K562 (cell line): ENCODE measurements around the gene SEC61A1. TPM values are rescaled to one million over a fixed set of nuclear protein-coding genes. Genes with fewer than 3 reads are reported as not detected.
A peak's percentile ranks its signal among the peaks of the same experiment; 100 is the strongest.

ENCODE experiments used
- ATAC-seq: fragments of 200-7000 bp; cut with Tn5 transposase; 3 replicates; pipeline ENCODE4 v1.9.1; 2020; ENCODE audit warnings: moderate library complexity
- BruUV-seq: library from RNA; stranded (reverse); fragments of 400-500 nt; replicated peaks from 2 replicates; lab custom pipeline; 2021; lab: Mats Ljungman, UMichigan
- CTCF ChIA-PET: fragments of 300-600 bp; formaldehyde crosslinking; extraction: SDS; loops from one replicate; lab custom pipeline; 2021; ENCODE audit warnings: low intra/inter-chr PET ratio; lab: Yijun Ruan, JAX
- POLR2A ChIA-PET: fragments of 300-600, 350-650 bp; sonication (Branson Sonifier 250); formaldehyde crosslinking; extraction: SDS; loops from one replicate; lab custom pipeline; 2021; ENCODE audit warnings: antibody characterized with exemption, inconsistent platforms; lab: Yijun Ruan, JAX
- DNase-seq, 4 experiments: peaks; one replicate each; pipeline versions ENCODE4 v3.0.0 to v3.0.0-alpha.2; 2011 to 2018; ENCODE audit warnings: low spot score in 3 of 4, mixed read lengths in 3 of 4; ENCODE audit errors: extremely low read depth in 1 of 4
- FAIRE-seq: peaks from 2 replicates; lab custom pipeline; 2011; peaks lifted over from hg19 to GRCh38; lab: Jason Lieb, UNC
- H2AFZ ChIP-seq: 2 replicates; pipeline ENCODE4 v1.6.0; 2011; ENCODE audit warnings: low read depth, low read length, control low read depth, inconsistent platforms
- H3K27ac ChIP-seq: fragments of 200-600 bp; 3 replicates; pipeline ENCODE4 v1.8.0; 2011; ENCODE audit warnings: low read depth, mild to moderate bottlenecking, control low read depth, inconsistent platforms, low read length, moderate library complexity, mixed read lengths; ENCODE audit errors: extremely low read depth
- H3K27me3 ChIP-seq, 2 experiments: fragments of 300-600 bp in 1 of 2; 2 replicates in 1 of 2; 3 replicates in 1 of 2; pipeline versions ENCODE4 v1.6.0 to v1.8.0; 2011; ENCODE audit warnings: inconsistent platforms in 2 of 2, low read length in 2 of 2, mild to moderate bottlenecking in 1 of 2, mixed read lengths in 1 of 2, moderate library complexity in 1 of 2; ENCODE audit not compliant: control insufficient read depth in 2 of 2, insufficient read depth in 2 of 2
- H3K36me3 ChIP-seq: fragments of 300-600 bp; 3 replicates; pipeline ENCODE4 v1.8.0; 2011; ENCODE audit warnings: mild to moderate bottlenecking, low read length, inconsistent platforms; ENCODE audit not compliant: control insufficient read depth, insufficient read depth
- H3K4me1 ChIP-seq, 2 experiments: fragments of 200-600 bp in 1 of 2; replicated peaks in 1 of 2; 2 replicates in 1 of 2; 3 replicates in 1 of 2; pipeline versions ENCODE4 v1.5.1 to v1.8.0; 2011; ENCODE audit warnings: inconsistent platforms in 2 of 2, low read length in 2 of 2, mild to moderate bottlenecking in 1 of 2, mixed read lengths in 1 of 2, moderate library complexity in 1 of 2; ENCODE audit not compliant: control insufficient read depth in 2 of 2, insufficient read depth in 2 of 2
- H3K4me2 ChIP-seq: 2 replicates; pipeline ENCODE4 v1.6.1; 2011; ENCODE audit warnings: low read length, control low read depth, inconsistent platforms, mixed read lengths; ENCODE audit not compliant: insufficient read depth
- H3K4me3 ChIP-seq: fragments of 200-600 bp; sonication (generic), shearing (Covaris generic); 2 replicates; pipeline ENCODE4 v1.5.1; 2016; ENCODE audit warnings: control low read depth, inconsistent platforms
- H3K79me2 ChIP-seq: fragments of 200-600 bp; 3 replicates; pipeline ENCODE4 v1.8.0; 2011; ENCODE audit warnings: low read length, inconsistent platforms; ENCODE audit not compliant: control insufficient read depth, insufficient read depth
- H3K9ac ChIP-seq, 2 experiments: 2 replicates each; pipeline versions ENCODE4 v1.6.0 to v1.6.1; 2011; ENCODE audit warnings: low read depth in 2 of 2, low read length in 2 of 2, control low read depth in 1 of 2, inconsistent platforms in 1 of 2, mild to moderate bottlenecking in 1 of 2, mixed read lengths in 1 of 2; ENCODE audit not compliant: insufficient read depth in 1 of 2
- H3K9me1 ChIP-seq: one replicate; pipeline ENCODE4 v1.6.0; 2011; ENCODE audit warnings: inconsistent platforms, mild to moderate bottlenecking, low read length, moderate library complexity; ENCODE audit not compliant: control insufficient read depth, insufficient read depth
- H3K9me3 ChIP-seq: replicated peaks from 2 replicates; pipeline ENCODE4 v1.5.1; 2011; ENCODE audit warnings: low read depth, low read length, inconsistent platforms; ENCODE audit not compliant: control insufficient read depth, insufficient read depth
- H4K20me1 ChIP-seq: replicated peaks from 2 replicates; pipeline ENCODE4 v1.6.1; 2011; ENCODE audit warnings: low read length, inconsistent platforms, mixed read lengths; ENCODE audit not compliant: control insufficient read depth, insufficient read depth
- ELK3 ChIP-seq: fragments of 450-650 bp; formaldehyde crosslinking; IDR thresholded peaks from 2 replicates; pipeline ENCODE4 v1.4.0; 2020; ENCODE audit warnings: mild to moderate bottlenecking
- FOXK1 ChIP-seq: sonication (generic); formaldehyde crosslinking; IDR thresholded peaks from 2 replicates; pipeline ENCODE4 v1.8.0; 2022; ENCODE audit warnings: missing genetic modification reagents, mild to moderate bottlenecking, borderline replicate concordance
- HNRNPUL1 ChIP-seq: fragments of 200-400 bp; formaldehyde crosslinking; IDR thresholded peaks from 2 replicates; pipeline ENCODE4 v1.6.1; 2017; ENCODE audit warnings: low read length
- KDM2B ChIP-seq: fragments of 250-450 bp; sonication (Bioruptor Pico); IDR thresholded peaks from 2 replicates; pipeline ENCODE4 v1.8.0; 2021; ENCODE audit warnings: mild to moderate bottlenecking, moderate library complexity
- KDM4B ChIP-seq, 2 experiments: fragments of 450-650 bp in 1 of 2; sonication (generic) in 1 of 2; IDR thresholded peaks; 2 replicates each; pipeline ENCODE4 v1.6.1; 2016 to 2017; ENCODE audit warnings: borderline replicate concordance in 2 of 2, antibody characterized with exemption in 1 of 2, low read depth in 1 of 2, mild to moderate bottlenecking in 1 of 2
- LARP7 ChIP-seq: fragments of 450-650 bp; IDR thresholded peaks from 2 replicates; pipeline ENCODE4 v1.6.1; 2016
- NFXL1 ChIP-seq: fragments of 450-650 bp; formaldehyde crosslinking; IDR thresholded peaks from 2 replicates; pipeline ENCODE4 v1.4.0; 2021; ENCODE audit warnings: mild to moderate bottlenecking
- STAT6 ChIP-seq: sonication (generic); formaldehyde crosslinking; IDR thresholded peaks from 2 replicates; pipeline ENCODE4 v1.8.1; 2023; ENCODE audit warnings: mild to moderate bottlenecking, missing genetic modification reagents
- TRIM28 ChIP-seq: fragments of 450-650 bp; IDR thresholded peaks from 2 replicates; pipeline ENCODE4 v1.6.1; 2017
- YBX1 ChIP-seq: fragments of 450-650 bp; IDR thresholded peaks from 2 replicates; pipeline ENCODE4 v1.7.1; 2016; ENCODE audit warnings: mild to moderate bottlenecking
- ZBTB7A ChIP-seq: IDR thresholded peaks from 2 replicates; pipeline ENCODE4 v1.6.1; 2011; ENCODE audit warnings: low read depth, mild to moderate bottlenecking, low read length, moderate library complexity, borderline replicate concordance; ENCODE audit not compliant: control insufficient read depth
- ZFP36 ChIP-seq: fragments of 150-350 bp; IDR thresholded peaks from 2 replicates; pipeline ENCODE4 v1.6.1; 2018; ENCODE audit warnings: low read length, low read depth; ENCODE audit not compliant: partially characterized antibody
- ZNF41 ChIP-seq: fragments of 250-450 bp; sonication (Bioruptor Pico); conservative IDR thresholded peaks from 2 replicates; pipeline ENCODE4 v1.4.0; 2020; ENCODE audit warnings: mild to moderate bottlenecking
- ZNF785 ChIP-seq: fragments of 250-450 bp; sonication (Bioruptor Pico); IDR thresholded peaks from 2 replicates; pipeline ENCODE4 v1.4.0; 2020; ENCODE audit warnings: mild to moderate bottlenecking
- WGBS: fragments of 100-300 bp; shearing (Covaris generic); methylation state at CpG from one replicate; pipeline ENCODE4 v1.1.6; 2016; ENCODE audit warnings: low coverage, mixed read lengths; ENCODE audit not compliant: insufficient coverage; ENCODE audit errors: missing lambda C conversion rate; 5-methylcytosine and 5-hydroxymethylcytosine counted together
- in situ Hi-C: fragments of 300-500 bp; cut with MboI; formaldehyde crosslinking; loops from 4 replicates; pipeline ENCODE4 v1.15.0; 2018; ENCODE audit warnings: inconsistent platforms, mixed read lengths
- intact Hi-C: fragments of 100-400 bp; cut with micrococcal nuclease; formaldehyde crosslinking; loops from 2 replicates; pipeline ENCODE4 v1.14.2; 2022
- polyA plus RNA-seq, 8 experiments: library from polyadenylated mRNA; depleted of rRNA in 4 of 8; stranded (reverse) in 5 of 8; unstranded in 3 of 8; fragments of >200 nt; fragmentation: Nextera tagmentation in 2 of 8; fragmentation: Illumina TruSeq in 1 of 8; extraction: Ambion mirVana in 2 of 8; extraction: Trizol in 1 of 8; gene quantifications; 2 replicates each; pipeline versions ENCODE4 v1.2.1 to v1.2.3, GENCODE V29; 2011 to 2014; ENCODE audit warnings: inconsistent platforms in 1 of 8, missing spikeins in 1 of 8
- total RNA-seq, 7 experiments: library from RNA; depleted of rRNA in 6 of 7; stranded (reverse); fragments of >200 nt in 6 of 7; fragmentation: Illumina TruSeq in 2 of 7; extraction: Trizol in 2 of 7; gene quantifications; 2 replicates each; pipeline versions ENCODE4 v1.2.1 to v1.2.3, GENCODE V29; 2011 to 2021; ENCODE audit warnings: low replicate concordance in 1 of 7

The SEC61A1 gene
- total and polyA plus RNA-seq, 9 of the 15 experiments (the other 6 are each of a cell fraction or from before 2014, with no cell fraction given), result 1.9 to 140 (median 79.1) TPM

- CTCF ChIA-PET, result no interaction called here
- Histone ChIP-seq H3K27ac (no peak overlapping the region), H3K4me1 (peaks cover 0 to 2% of the 10 kb centered on the region in 2 experiments; a peak in 2 of 5 replicates), H3K9me3 (no peaks in the 10 kb centered on the region), H3K27me3 (no peaks in the 10 kb centered on the region; a peak in 3 of 5 replicates), H3K4me2 (no peak overlapping the region), H3K9me1 (no peaks in the 10 kb centered on the region), H3K79me2 (no peaks in the 10 kb centered on the region), H3K4me3 (no peak overlapping the region), H4K20me1 (no peaks in the 10 kb centered on the region), H3K36me3 (no peaks in the 10 kb centered on the region), H3K9ac (no peak overlapping the region), H2AFZ (no peak overlapping the region)
- TF ChIP-seq ZFP36, result peak; percentile 22
- no peak for TF ChIP-seq YBX1
- no peak for FAIRE-seq
- in situ Hi-C loops (no loop called here), intact Hi-C loops (no loop called here)
- POLR2A ChIA-PET, result no interaction called here
- WGBS, result 0% methylated on average over 1 of the region's 1 CpG
- no peak for ATAC-seq
- no peak for DNase-seq
- no TSS peak for BruUV-seq
Measured at GRCh38 chr3:128016502-128016901, 35.7 kb upstream of the SEC61A1 start.

GRCh38 chr3:128021768-128022372 lies 30.4 kb upstream of the SEC61A1 start:
- Histone ChIP-seq H3K36me3 (no peaks in the 10 kb centered on the region), H3K9me3 (no peaks in the 10 kb centered on the region), H3K4me1 (peaks cover 0 to 3% of the 10 kb centered on the region in 2 experiments; a peak in 1 of 5 replicates), H3K27me3 (no peaks in the 10 kb centered on the region; a peak in 3 of 5 replicates), H3K4me2 (no peak overlapping the region), H4K20me1 (no peaks in the 10 kb centered on the region), H2AFZ (no peak overlapping the region), H3K4me3 (no peak overlapping the region), H3K79me2 (no peaks in the 10 kb centered on the region), H3K9me1 (no peaks in the 10 kb centered on the region), H3K9ac (no peak overlapping the region), H3K27ac (no peak overlapping the region)
- CTCF ChIA-PET, result no interaction called here
- no TSS peak for BruUV-seq
- ATAC-seq (no peak), FAIRE-seq (no peak), DNase-seq (no peak)
- intact Hi-C loops (no loop called here), in situ Hi-C loops (no loop called here)
- 7% methylated on average over 10 of the region's 10 CpGs for WGBS
- POLR2A ChIA-PET, result interaction anchor here (0.8 kb wide), 1 partner anchor 13 kb away, joined by 3 read pairs; no protein-coding TSS in a partner anchor
- TF ChIP-seq LARP7 (no peak), TRIM28 (no peak), KDM4B (IDR thresholded peaks at IDR 0.05; ENCODE audit: borderline replicate concordance in 2 of 2, low read depth in 1 of 2) (no peak), FOXK1 (CRISPR knock-in tag) (no peak), ZNF785 (no peak), ZNF41 (CRISPR knock-in tag) (no peak), ZBTB7A (no peak), HNRNPUL1 (no peak), NFXL1 (CRISPR knock-in tag) (no peak), KDM2B (CRISPR knock-in tag) (no peak), ELK3 (no peak), STAT6 (no peak)
